GM13976 (cell line): ENCODE data around the gene SMIM45.
"Not testable (repeated sequence)": the region's sequence is repeated elsewhere in the genome, so short reads cannot be mapped to it uniquely, and the experiment has no call there.

Source experiments
- DNase-seq: peaks from one replicate; pipeline ENCODE4 v3.0.0; 2012; ENCODE audit warnings: low spot score
- in situ Hi-C: fragments of 300-500 bp; cut with MboI; formaldehyde crosslinking; loops from one replicate; pipeline ENCODE4 v1.12.0; 2022; ENCODE audit warnings: low sequenced_read_pairs, mixed read lengths, inconsistent platforms; ENCODE audit not compliant: unreplicated experiment
- TF ChIP-seq, protein P1 (sequence below): IDR thresholded peaks from 2 replicates; pipeline ENCODE4 v1.5.1; 2012; ENCODE audit warnings: borderline replicate concordance, mild to moderate bottlenecking; ENCODE audit not compliant: insufficient read depth; ENCODE audit errors: extremely low read depth, missing control alignments, control extremely low read depth

The SMIM45 gene

DNA sequence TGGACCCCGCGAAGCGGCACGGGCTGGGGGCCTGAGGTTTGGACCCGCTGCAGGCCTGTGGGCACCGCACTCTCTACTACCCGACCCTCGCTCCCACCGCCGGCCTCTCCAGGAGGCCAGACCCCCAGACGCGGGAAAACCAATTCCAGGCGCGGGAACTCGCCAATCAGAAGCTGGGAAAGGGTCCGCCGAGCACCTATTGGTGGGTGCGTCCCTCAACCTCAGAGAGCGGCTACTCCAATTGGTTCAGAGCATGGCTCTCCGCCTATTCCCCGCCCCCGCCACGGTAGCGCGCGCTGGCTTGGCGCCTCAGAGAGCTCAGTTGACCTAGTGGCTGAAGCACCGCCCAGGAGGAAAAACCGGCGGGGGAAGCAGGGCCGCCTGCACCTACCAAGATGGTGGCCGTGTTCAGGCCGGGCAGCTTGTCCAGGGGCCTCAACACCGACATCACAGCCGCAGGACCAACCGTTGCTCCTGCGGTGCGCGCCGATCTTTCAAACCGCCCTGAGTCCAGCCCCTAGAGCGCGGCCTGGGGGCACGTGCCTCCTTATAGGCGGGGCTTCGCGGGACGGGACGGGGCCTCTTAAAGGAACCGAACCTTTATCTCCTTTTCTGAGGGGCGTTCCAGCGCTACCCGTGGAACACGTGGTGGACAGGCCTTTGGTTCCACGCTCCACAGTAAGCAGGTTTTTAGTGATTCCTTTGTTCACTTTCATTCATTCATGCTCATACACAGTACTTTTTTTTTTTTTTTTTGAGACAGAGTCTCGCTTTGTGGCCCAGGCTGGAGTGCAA, 5.1 kb upstream of the SMIM45 start, which contains the start of gene CENPM:
CENPM (minus strand) TSS at position 524 of the 795 bp plus-strand sequence; CDS start at position 448, 76 bp downstream.
- in situ Hi-C loops: no loop called here

GRCh38 chr22:41947424-41948080, 4.4 kb upstream of the SMIM45 start:
- in situ Hi-C loops: no loop called here
- TF ChIP-seq, protein P1, sequence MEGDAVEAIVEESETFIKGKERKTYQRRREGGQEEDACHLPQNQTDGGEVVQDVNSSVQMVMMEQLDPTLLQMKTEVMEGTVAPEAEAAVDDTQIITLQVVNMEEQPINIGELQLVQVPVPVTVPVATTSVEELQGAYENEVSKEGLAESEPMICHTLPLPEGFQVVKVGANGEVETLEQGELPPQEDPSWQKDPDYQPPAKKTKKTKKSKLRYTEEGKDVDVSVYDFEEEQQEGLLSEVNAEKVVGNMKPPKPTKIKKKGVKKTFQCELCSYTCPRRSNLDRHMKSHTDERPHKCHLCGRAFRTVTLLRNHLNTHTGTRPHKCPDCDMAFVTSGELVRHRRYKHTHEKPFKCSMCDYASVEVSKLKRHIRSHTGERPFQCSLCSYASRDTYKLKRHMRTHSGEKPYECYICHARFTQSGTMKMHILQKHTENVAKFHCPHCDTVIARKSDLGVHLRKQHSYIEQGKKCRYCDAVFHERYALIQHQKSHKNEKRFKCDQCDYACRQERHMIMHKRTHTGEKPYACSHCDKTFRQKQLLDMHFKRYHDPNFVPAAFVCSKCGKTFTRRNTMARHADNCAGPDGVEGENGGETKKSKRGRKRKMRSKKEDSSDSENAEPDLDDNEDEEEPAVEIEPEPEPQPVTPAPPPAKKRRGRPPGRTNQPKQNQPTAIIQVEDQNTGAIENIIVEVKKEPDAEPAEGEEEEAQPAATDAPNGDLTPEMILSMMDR: no peak
- no peak for DNase-seq

More for the DNA sequence above, 5.1 kb upstream of the SMIM45 start, which contains the start of gene CENPM:
- DNase-seq: peak; percentile 90
- TF ChIP-seq, protein P1: no peak

- in situ Hi-C loops: no loop called here
- TF ChIP-seq, protein P1: no peak
- DNase-seq: no peak
Measured at GRCh38 chr22:41948142-41948541, 3.8 kb upstream of the SMIM45 start.

- DNase-seq, in situ Hi-C loops: not testable (repeated sequence)
Measured at GRCh38 chr22:41948928-41949296, 3.0 kb upstream of the SMIM45 start.

DNA sequence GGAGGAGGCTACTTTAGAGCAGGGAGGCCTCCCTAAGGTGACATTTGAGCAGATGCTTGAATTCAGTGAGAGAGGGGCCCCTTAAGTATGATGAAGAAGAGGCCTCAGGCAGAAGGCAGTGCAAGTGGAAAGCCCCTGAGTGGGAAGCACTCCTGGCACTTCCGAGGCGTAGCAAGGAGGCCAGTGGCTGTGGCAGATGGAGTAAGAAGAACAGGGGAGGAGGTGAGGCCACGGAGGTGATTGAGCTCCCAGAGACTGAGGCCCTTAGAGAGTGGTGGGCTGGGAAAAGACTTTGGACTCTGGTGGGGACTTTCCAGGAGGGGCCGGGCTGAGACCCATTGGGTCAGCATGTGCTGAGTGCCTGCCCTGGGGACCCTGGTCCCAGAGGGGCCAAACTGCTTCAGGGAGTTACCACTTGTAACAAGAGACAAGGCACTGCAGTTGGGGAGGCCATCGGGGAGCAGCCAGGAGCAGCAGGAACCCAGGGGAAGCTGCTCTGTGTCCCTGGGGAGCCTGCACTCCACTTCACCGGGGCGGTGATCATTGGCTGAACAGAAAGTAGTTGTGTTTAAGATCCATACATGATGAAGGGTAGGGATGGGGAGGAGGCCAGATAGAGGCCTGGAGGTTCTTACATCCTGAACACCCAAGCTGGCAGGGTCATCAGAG, 2.5 kb upstream of the SMIM45 start:
- TF ChIP-seq, protein P1: no peak
- in situ Hi-C loops: no loop called here
- no peak for DNase-seq

- no peak for DNase-seq
- TF ChIP-seq, protein P1: no peak
- in situ Hi-C loops: loop anchor here (25.0 kb wide), 1 partner anchor 485 kb away; the partner anchor contains the start of gene NFAM1
Measured at GRCh38 chr22:41952713-41953112, 763 bp downstream of the SMIM45 start.
